DND-41 (cell line): Measurements from ENCODE around the gene PPP1CC.

Source experiments
- EZH2 ChIP-seq: IDR thresholded peaks from 3 replicates; pipeline ENCODE4 v1.6.1; 2012; ENCODE audit warnings: borderline replicate concordance, low read depth, mild to moderate bottlenecking, moderate library complexity, low read length, inconsistent platforms; ENCODE audit not compliant: severe bottlenecking
- TF ChIP-seq, protein P1 (sequence below): IDR thresholded peaks from 2 replicates; pipeline ENCODE4 v1.5.1; 2012; ENCODE audit warnings: borderline replicate concordance, low read length, moderate library complexity, mild to moderate bottlenecking; ENCODE audit not compliant: poor library complexity, severe bottlenecking; ENCODE audit errors: extremely low read depth

DNA sequence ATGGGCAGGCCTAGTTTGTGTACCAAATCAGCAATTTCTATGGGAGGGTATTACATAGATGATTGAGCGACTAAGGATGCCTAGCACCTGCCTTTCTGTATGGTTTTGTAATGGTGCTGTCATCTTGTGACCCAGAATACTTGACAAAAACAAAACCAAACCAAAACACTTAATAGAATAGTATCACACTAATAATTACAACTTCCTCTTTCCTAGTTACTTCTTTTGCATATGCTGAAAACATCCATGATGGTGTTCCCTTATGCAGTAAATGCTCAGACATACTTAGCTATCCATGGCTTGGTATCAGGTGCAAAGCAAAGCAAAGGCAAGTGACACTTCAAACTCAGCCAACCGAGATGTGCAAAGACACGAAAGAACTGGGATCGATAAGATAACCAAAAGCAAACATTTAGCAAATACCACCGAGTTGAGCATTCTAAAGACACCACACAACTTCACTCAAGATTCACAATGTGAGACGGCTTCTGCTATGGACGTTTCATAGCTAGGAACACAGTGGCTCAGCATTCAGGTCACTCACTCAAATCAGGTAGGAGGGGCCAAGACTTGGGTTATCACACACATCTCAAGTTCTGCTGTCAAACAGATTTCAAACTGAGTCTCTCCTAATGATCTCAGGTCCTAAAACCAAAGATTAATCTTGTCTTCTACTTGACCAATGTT lies 24.3 kb downstream of the PPP1CC start:
- TF ChIP-seq, protein P1, sequence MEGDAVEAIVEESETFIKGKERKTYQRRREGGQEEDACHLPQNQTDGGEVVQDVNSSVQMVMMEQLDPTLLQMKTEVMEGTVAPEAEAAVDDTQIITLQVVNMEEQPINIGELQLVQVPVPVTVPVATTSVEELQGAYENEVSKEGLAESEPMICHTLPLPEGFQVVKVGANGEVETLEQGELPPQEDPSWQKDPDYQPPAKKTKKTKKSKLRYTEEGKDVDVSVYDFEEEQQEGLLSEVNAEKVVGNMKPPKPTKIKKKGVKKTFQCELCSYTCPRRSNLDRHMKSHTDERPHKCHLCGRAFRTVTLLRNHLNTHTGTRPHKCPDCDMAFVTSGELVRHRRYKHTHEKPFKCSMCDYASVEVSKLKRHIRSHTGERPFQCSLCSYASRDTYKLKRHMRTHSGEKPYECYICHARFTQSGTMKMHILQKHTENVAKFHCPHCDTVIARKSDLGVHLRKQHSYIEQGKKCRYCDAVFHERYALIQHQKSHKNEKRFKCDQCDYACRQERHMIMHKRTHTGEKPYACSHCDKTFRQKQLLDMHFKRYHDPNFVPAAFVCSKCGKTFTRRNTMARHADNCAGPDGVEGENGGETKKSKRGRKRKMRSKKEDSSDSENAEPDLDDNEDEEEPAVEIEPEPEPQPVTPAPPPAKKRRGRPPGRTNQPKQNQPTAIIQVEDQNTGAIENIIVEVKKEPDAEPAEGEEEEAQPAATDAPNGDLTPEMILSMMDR: no peak
- TF ChIP-seq EZH2: no peak
